GM08714 (cell line): ENCODE measurements around the gene AHNAK2.
A peak's percentile ranks its signal among the peaks of the same experiment; 100 is the strongest.
"Not testable (repeated sequence)": the region's sequence is repeated elsewhere in the genome, so short reads cannot be mapped to it uniquely, and the experiment has no call there.

Source experiments
- H3K4me3 ChIP-seq: fragments of 200-500 bp; sonication (Bioruptor generic); 2 replicates; pipeline ENCODE4 v1.5.1; 2014; ENCODE audit warnings: mild to moderate bottlenecking, low read length, inconsistent platforms
- ZNF274 ChIP-seq: IDR thresholded peaks from 2 replicates; pipeline ENCODE4 v1.6.1; 2012; ENCODE audit warnings: mild to moderate bottlenecking, low read depth, low read length

AHNAK2 gene

GRCh38 chr14:104977681-104978653 lies at the start of gene AHNAK2:
Gene AHNAK2, minus strand, starts transcription at chr14:104978374. Its CDS starts 137 bp downstream, at chr14:104978237.
- TF ChIP-seq ZNF274: no peak
- peak within 1 kb of the TSS; percentile 7; the same call in 1 of the 2 replicates for H3K4me3 ChIP-seq

- H3K4me3 ChIP-seq: not testable (repeated sequence)
Measured at GRCh38 chr14:105027718-105028117, 49.5 kb upstream of the AHNAK2 start.

- TF ChIP-seq ZNF274: no peak
Measured at GRCh38 chr14:105026802-105027563, 48.8 kb upstream of the AHNAK2 start.

GRCh38 chr14:105026033-105026785 lies 48.0 kb upstream of the AHNAK2 start:
- no peak for TF ChIP-seq ZNF274
- no peak overlapping the region for H3K4me3 ChIP-seq

More at GRCh38 chr14:105026802-105027563, 48.8 kb upstream of the AHNAK2 start:
- H3K4me3 ChIP-seq: no peak overlapping the region

GRCh38 chr14:105025429-105025828 lies 47.3 kb upstream of the AHNAK2 start:
- H3K4me3 ChIP-seq: no peak overlapping the region
- no peak for TF ChIP-seq ZNF274

GRCh38 chr14:105023791-105024480 lies 45.8 kb upstream of the AHNAK2 start:
- no peak for TF ChIP-seq ZNF274
- no peak overlapping the region for H3K4me3 ChIP-seq

GRCh38 chr14:105023144-105023543 lies 45.0 kb upstream of the AHNAK2 start:
- H3K4me3 ChIP-seq: no peak overlapping the region
- TF ChIP-seq ZNF274: no peak

- TF ChIP-seq ZNF274: no peak
- H3K4me3 ChIP-seq: peak overlapping the region; percentile 88
Measured at GRCh38 chr14:105022276-105022670, 44.1 kb upstream of the AHNAK2 start.

GRCh38 chr14:105021656-105022275 lies 43.6 kb upstream of the AHNAK2 start:
- TF ChIP-seq ZNF274: no peak
- H3K4me3 ChIP-seq: peak overlapping the region; percentile 88

GRCh38 chr14:105020815-105021655 lies 42.9 kb upstream of the AHNAK2 start, which contains the start of gene CDCA4:
Gene CDCA4, minus strand, starts transcription at chr14:105021083. Its CDS starts 9,154 bp downstream, at chr14:105011929.
- no peak for TF ChIP-seq ZNF274
- H3K4me3 ChIP-seq: peak within 1 kb of the TSS; percentile 92

- no peak for TF ChIP-seq ZNF274
- H3K4me3 ChIP-seq: peak overlapping the region; percentile 92
Measured at GRCh38 chr14:105019861-105020814, 42.0 kb upstream of the AHNAK2 start.

- H3K4me3 ChIP-seq: no peak overlapping the region; the same call in 1 of the 2 replicates
- no peak for TF ChIP-seq ZNF274
Measured at GRCh38 chr14:105018414-105018813, 40.2 kb upstream of the AHNAK2 start.
